Subcutaneous abdominal adipose tissue (tissue), 5 donors: ENCODE measurements around the gene ENDOV.

Experiments
- H3K27ac ChIP-seq: one replicate; pipeline ENCODE4 v1.7.0; 2013; ENCODE audit warnings: low read depth, mild to moderate bottlenecking, inconsistent platforms, low read length, moderate library complexity
- H3K27me3 ChIP-seq, 5 donors: one replicate each; pipeline ENCODE4 v1.7.0; 2013; ENCODE audit warnings: low read length in 5 of 5, inconsistent platforms in 1 of 5; ENCODE audit not compliant: control insufficient read depth in 5 of 5, insufficient read depth in 4 of 5
- H3K36me3 ChIP-seq, 5 donors: one replicate each; pipeline ENCODE4 v1.7.0; 2013; ENCODE audit warnings: low read length in 5 of 5; ENCODE audit not compliant: control insufficient read depth in 5 of 5, insufficient read depth in 5 of 5
- H3K4me1 ChIP-seq, 5 donors: one replicate each; pipeline ENCODE4 v1.7.0; 2013; ENCODE audit warnings: low read length in 5 of 5, mild to moderate bottlenecking in 3 of 5, moderate library complexity in 1 of 5; ENCODE audit not compliant: control insufficient read depth in 5 of 5, insufficient read depth in 5 of 5
- H3K4me3 ChIP-seq, 5 donors: one replicate each; pipeline ENCODE4 v1.7.0; 2013; ENCODE audit warnings: low read length in 5 of 5, low read depth in 1 of 5
- H3K9ac ChIP-seq, 5 donors: one replicate each; pipeline ENCODE4 v1.7.0; 2013; ENCODE audit warnings: low read length in 5 of 5, mild to moderate bottlenecking in 4 of 5, moderate library complexity in 3 of 5
- H3K9me3 ChIP-seq, 5 donors: one replicate each; pipeline ENCODE4 v1.7.0; 2013; ENCODE audit warnings: low read length in 5 of 5; ENCODE audit not compliant: control insufficient read depth in 5 of 5
- donor health status: healthy.
- donor health status: healthy.
- donor health status: healthy.
- donor health status: healthy.
- donor health status: healthy.

The ENDOV gene

DNA sequence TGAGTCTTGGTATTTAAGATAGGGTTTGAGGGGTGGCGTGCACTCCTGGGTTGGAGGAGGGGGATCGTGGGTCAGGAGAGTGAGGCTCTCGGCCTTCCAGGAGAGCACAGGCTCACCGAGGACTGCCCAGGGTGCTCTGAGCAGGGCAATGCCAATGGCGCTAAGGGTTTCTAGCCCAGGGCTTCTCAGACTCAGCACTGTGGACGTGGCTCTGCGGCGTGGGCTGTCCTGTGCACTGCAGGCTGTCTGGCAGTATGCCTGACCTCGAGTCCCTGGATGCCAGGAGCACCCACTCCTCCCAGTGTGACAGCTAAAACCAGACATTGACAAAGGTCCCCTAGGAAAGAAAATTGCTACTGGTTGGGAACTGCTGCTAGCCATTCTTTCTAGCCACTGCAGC, 37.2 kb upstream of the ENDOV start:
- no peak overlapping the region for H3K9ac ChIP-seq
- no peak overlapping the region for H3K4me3 ChIP-seq
- H3K36me3 ChIP-seq = peaks cover 21 to 99% (median 92%) of the 10 kb centered on the region in 5 donors
- H3K4me1 ChIP-seq = no peaks in the 10 kb centered on the region
- H3K27ac ChIP-seq = no peak overlapping the region
- no peaks in the 10 kb centered on the region for H3K27me3 ChIP-seq
- no peaks in the 10 kb centered on the region for H3K9me3 ChIP-seq

DNA sequence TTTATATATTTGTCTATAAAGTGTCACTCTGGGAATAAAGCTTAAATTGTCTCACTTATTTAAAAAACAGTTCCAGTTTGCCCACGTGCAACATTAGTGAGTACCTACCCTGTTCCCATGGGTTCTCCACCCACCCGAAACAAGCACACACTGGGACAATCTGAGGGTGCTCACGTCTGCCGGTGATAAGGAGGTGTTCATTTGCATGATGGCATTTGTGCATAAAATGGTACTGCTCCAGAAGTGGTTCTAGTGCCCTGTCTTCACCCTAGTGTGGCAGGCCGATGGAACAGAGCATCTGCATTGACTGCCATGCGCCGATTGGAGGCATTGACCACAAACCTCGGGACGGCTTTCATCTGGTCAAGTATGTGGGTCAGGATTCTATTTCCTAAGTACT, 35.6 kb upstream of the ENDOV start:
- no peaks in the 10 kb centered on the region for H3K9me3 ChIP-seq
- no peak overlapping the region for H3K4me3 ChIP-seq
- H3K4me1 ChIP-seq = peaks cover 0 to 3% (median 0%) of the 10 kb centered on the region in 5 donors
- no peak overlapping the region for H3K9ac ChIP-seq
- no peaks in the 10 kb centered on the region for H3K27me3 ChIP-seq
- peaks cover 24 to 100% (median 95%) of the 10 kb centered on the region in 5 donors for H3K36me3 ChIP-seq
- no peak overlapping the region for H3K27ac ChIP-seq

DNA sequence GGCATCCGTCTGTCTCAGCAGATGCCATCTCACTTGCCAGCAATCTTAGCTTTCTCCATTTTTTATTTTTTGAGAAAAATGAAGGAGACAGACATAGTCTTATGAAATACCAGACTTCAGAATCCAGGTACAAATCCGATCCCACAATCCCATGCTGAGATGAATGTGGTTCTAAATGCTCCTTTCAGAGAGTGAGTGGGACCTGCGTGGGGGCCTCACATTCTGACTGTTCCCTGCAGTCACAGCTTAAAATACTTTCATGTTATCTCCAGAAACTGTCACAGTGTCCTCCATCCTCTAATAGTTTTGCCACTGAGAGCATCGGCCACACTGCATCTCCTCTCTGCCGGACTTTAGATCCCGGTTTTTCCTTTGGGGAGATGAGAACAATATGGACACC, 34.9 kb upstream of the ENDOV start:
- Histone ChIP-seq H3K9ac (no peak overlapping the region), H3K27me3 (no peaks in the 10 kb centered on the region), H3K36me3 (peaks cover 21 to 100% (median 95%) of the 10 kb centered on the region in 5 donors), H3K4me3 (no peak overlapping the region), H3K4me1 (peaks cover 0 to 3% (median 0%) of the 10 kb centered on the region in 5 donors), H3K9me3 (no peaks in the 10 kb centered on the region), H3K27ac (no peak overlapping the region)

DNA sequence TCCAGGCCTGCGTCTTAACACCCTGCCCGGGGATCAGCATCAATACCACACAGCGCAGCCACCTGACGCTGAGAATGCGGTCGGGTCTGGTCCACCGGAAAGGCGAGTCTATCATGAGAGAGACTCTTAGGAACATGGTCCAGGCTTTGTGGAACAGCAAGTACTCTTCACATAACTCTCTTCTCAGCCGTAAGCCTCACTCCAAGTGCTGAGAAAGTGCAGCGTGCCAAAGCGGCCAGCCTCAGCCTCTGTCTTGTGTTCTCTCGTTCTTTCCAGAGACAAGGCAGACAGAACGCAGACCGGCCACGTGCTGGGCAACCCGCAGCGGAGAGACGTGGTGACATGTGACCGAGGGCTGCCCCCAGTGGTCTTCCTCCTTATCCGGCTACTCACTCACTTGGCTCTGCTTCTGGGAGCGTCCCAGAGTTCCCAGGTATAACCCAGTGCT, 34.4 kb upstream of the ENDOV start:
- H3K4me1 ChIP-seq = peaks cover 0 to 3% (median 0%) of the 10 kb centered on the region in 5 donors
- no peak overlapping the region for H3K27ac ChIP-seq
- H3K27me3 ChIP-seq = no peaks in the 10 kb centered on the region
- peaks cover 21 to 100% (median 96%) of the 10 kb centered on the region in 5 donors for H3K36me3 ChIP-seq
- no peak overlapping the region for H3K4me3 ChIP-seq
- no peak overlapping the region for H3K9ac ChIP-seq
- H3K9me3 ChIP-seq = no peaks in the 10 kb centered on the region

DNA sequence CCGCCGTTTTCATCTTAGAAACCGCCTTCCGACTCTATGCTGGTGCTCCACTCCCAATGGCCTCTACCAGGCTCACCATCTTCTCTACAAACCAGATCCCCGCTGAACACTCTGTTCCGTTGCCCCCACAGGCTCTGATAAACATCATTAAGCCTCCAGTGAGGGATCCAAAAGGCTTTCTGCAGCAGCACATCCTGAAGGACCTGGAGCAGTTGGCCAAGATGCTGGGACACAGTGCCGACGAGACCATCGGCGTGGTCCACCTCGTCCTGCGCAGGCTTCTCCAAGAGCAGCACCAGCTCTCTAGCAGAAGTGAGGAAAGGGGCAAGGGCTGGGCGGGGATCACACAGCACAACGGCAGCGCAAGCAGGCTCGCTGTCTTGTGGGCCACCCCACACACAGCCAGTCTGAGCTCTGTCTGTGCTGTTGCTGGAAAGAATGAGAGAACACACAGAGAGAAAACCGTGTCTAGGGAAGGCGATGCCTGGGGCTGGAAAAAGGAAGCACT, 33.5 kb upstream of the ENDOV start:
- peaks cover 0 to 3% (median 0%) of the 10 kb centered on the region in 5 donors for H3K4me1 ChIP-seq
- peaks cover 16 to 100% (median 96%) of the 10 kb centered on the region in 5 donors for H3K36me3 ChIP-seq
- no peak overlapping the region for H3K27ac ChIP-seq
- no peaks in the 10 kb centered on the region for H3K27me3 ChIP-seq
- no peak overlapping the region for H3K9ac ChIP-seq
- no peak overlapping the region for H3K4me3 ChIP-seq
- H3K9me3 ChIP-seq = no peaks in the 10 kb centered on the region

DNA sequence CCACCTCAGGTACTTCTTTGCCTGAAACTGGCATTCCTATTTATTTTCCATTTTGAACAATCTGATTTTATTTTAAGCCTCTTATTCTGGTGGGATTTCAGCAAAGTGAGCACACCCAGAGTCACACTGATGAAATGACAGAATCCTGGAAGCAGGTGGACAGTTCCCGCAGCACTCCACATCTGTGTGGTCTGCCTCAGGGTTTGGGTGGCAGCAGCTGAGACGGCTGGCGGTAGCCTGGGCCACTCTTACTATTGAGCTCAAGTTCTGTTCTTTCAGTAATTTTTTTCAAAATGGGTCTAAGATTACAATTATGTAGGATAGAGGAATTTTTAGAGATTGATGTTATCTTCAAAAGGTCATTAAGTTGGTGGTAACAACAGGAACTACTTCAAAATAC, 32.5 kb upstream of the ENDOV start:
- Histone ChIP-seq H3K4me3 (no peak overlapping the region), H3K9me3 (no peaks in the 10 kb centered on the region), H3K9ac (no peak overlapping the region), H3K27me3 (no peaks in the 10 kb centered on the region), H3K36me3 (peaks cover 12 to 100% (median 98%) of the 10 kb centered on the region in 5 donors), H3K4me1 (peaks cover 0 to 3% (median 0%) of the 10 kb centered on the region in 5 donors), H3K27ac (no peak overlapping the region)

DNA sequence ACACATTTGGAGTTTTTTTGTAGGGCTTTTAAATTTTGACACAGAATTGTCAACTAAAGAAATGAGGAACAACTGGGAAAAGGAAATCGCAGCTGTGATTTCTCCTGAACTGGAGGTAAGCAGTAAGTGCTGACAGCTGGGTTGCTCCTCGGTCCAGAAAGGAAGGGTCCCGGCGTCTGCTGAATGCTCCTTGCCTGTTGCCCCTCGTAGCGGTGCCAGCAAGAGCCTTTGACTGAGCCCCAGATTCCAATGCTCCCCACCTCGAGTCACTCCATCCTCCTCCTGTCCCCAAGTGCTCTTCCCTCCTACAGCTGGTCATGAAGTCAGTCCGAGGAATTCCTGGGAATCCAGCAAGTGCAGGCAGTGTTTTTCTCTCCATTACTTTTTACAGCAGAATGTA, 32.0 kb upstream of the ENDOV start:
- no peak overlapping the region for H3K9ac ChIP-seq
- H3K27ac ChIP-seq = no peak overlapping the region
- peaks cover 11 to 98% (median 96%) of the 10 kb centered on the region in 5 donors for H3K36me3 ChIP-seq
- H3K9me3 ChIP-seq = no peaks in the 10 kb centered on the region
- H3K4me1 ChIP-seq = peaks cover 0 to 3% (median 0%) of the 10 kb centered on the region in 5 donors
- no peaks in the 10 kb centered on the region for H3K27me3 ChIP-seq
- no peak overlapping the region for H3K4me3 ChIP-seq

DNA sequence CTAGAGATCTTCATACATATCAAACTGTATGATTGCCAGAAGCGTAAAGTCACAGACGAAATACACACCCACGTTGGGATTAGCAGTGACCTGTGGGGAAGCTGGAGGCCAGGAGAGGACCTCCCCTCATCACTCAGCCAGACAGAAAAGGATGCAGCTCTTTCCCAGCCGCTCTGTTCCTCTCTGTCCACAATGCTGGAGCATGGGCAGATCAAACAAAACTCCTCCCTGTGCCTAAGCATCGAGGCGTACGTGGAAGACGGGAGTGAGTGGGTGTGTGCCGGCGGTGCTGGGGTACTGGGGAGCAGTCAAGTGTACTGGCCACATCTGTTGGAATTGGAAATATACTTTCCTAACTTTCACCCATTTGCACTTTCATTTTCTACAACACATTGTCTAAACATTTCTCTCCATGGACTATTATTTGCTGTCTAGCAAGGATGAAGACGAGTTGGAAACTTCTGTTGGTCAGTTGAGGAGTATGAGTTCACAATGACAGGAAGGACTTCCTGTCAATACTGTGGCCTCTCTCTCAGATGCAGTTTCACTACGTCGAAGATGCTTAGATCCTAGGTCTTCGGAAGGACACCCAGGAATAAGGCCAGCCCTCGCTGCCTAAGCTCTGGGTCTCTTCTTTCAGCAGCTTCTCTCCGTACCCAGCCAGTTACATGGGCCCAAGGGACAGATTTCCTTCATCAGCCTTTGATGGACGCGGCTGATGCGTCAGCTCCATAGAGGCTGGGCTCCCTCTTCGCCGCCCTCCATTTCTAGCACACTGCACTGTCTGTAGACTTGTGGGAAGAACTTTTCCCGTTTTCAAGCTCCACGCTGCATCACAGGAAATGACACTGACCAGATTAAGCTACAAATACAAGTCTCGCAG, 30.6 kb upstream of the ENDOV start:
- Histone ChIP-seq H3K9ac (no peak overlapping the region), H3K36me3 (peaks cover 11 to 98% (median 98%) of the 10 kb centered on the region in 5 donors), H3K4me3 (no peak overlapping the region), H3K27ac (no peak overlapping the region), H3K9me3 (no peaks in the 10 kb centered on the region), H3K4me1 (peaks cover 0 to 3% (median 0%) of the 10 kb centered on the region in 5 donors), H3K27me3 (no peaks in the 10 kb centered on the region)

DNA sequence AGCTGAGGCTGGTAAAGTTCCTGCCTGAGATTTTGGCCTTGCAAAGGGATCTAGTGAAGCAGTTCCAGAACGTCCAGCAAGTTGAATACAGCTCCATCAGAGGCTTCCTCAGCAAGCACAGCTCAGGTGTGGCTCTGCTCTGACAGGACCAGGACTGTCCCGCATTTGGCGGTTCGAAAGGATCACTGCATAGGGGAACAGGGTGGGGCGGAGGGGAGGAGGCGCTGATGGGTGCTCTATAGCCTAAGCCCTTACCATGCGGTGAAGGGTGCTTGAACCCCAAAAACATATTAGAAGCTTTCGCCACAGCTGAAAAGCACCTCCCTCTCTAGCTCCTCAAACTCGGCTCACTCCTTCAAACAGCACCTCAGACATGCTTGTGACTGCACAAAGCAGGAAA, 29.9 kb upstream of the ENDOV start:
- peaks cover 13 to 98% (median 98%) of the 10 kb centered on the region in 5 donors for H3K36me3 ChIP-seq
- H3K9me3 ChIP-seq = no peaks in the 10 kb centered on the region
- H3K27me3 ChIP-seq = no peaks in the 10 kb centered on the region
- no peak overlapping the region for H3K9ac ChIP-seq
- H3K27ac ChIP-seq = no peak overlapping the region
- H3K4me1 ChIP-seq = peaks cover 0 to 3% (median 0%) of the 10 kb centered on the region in 5 donors
- H3K4me3 ChIP-seq = no peak overlapping the region

DNA sequence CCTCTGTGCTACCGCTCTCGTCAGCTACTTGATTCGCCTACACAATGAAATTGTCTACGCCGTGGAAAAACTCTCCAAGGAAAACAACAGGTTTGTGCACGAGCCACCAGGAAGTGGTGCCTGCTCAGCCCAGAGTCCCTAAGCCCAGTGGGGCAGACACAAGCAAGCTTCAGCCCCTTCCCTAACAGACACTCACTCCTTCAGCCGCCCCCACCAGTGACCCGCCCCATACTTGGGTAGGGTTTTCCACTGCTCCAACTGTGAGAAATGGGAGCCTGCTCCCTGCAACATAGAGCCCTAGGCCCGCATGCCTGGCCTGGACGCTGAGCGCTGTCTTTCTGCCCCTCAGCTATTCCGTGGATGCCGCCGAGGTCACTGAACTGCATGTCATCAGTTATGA, 28.6 kb upstream of the ENDOV start:
- Histone ChIP-seq H3K4me3 (no peak overlapping the region), H3K9ac (no peak overlapping the region), H3K9me3 (no peaks in the 10 kb centered on the region), H3K4me1 (peaks cover 0 to 3% (median 0%) of the 10 kb centered on the region in 5 donors), H3K36me3 (peaks cover 9 to 98% (median 97%) of the 10 kb centered on the region in 5 donors), H3K27me3 (no peaks in the 10 kb centered on the region), H3K27ac (no peak overlapping the region)
